Measurements from ENCODE around the gene SUGP1. TPM values are rescaled to one million over a fixed set of nuclear protein-coding genes. Genes with fewer than 3 reads are reported as not detected.

The SUGP1 gene
- total RNA-seq, 1 donor from 2014 or later, result 59.1 TPM

GRCh38 chr19:19236173-19236572, 84.1 kb downstream of the SUGP1 start:
- no peak overlapping the region for H3K4me2 ChIP-seq (ENCODE audit: low read length)
- no peaks in the 10 kb centered on the region for H4K20me1 ChIP-seq (ENCODE audit: insufficient read depth, low read length)
- FAIRE-seq (no peak), DNase-seq (ENCODE audit: low read depth) (no peak)
- no peak overlapping the region for H3K27ac ChIP-seq (ENCODE audit: low read depth, low read length)
- no peak for TF ChIP-seq EZH2 (IDR thresholded peaks at IDR 0.05; ENCODE audit: insufficient read depth, low read length)
- no peak overlapping the region for H3K27ac Mint-ChIP-seq (ENCODE audit: unreplicated experiment)
- no peak overlapping the region for H2AFZ ChIP-seq (ENCODE audit: low read depth, low read length)
- no peaks in the 10 kb centered on the region for H3K4me1 ChIP-seq (ENCODE audit: insufficient read depth, low read length)
- H3K36me3 ChIP-seq (ENCODE audit: insufficient read depth, low read length), result no peaks in the 10 kb centered on the region
- no peaks in the 10 kb centered on the region for H3K27me3 ChIP-seq (ENCODE audit: insufficient read depth, low read length)
- H3K27me3 Mint-ChIP-seq (ENCODE audit: low read depth, unreplicated experiment), result peaks cover 29% of the 10 kb centered on the region
- H3K79me2 ChIP-seq (ENCODE audit: insufficient read depth, low read length), result no peaks in the 10 kb centered on the region
- no peaks in the 10 kb centered on the region for H3K4me1 Mint-ChIP-seq (ENCODE audit: low read depth, unreplicated experiment)
- H3K4me3 ChIP-seq (ENCODE audit: insufficient read depth, low read depth, low read length), result no peak overlapping the region
- peaks cover 15% of the 10 kb centered on the region for H3K9me3 ChIP-seq (ENCODE audit: insufficient read depth, low read depth, low read length)
- no peak overlapping the region for H3K4me3 Mint-ChIP-seq (ENCODE audit: unreplicated experiment)
- H3K9ac ChIP-seq (ENCODE audit: low read length), result no peak overlapping the region
- peaks cover 19% of the 10 kb centered on the region for H3K9me3 Mint-ChIP-seq (ENCODE audit: unreplicated experiment)
- H3K36me3 Mint-ChIP-seq (ENCODE audit: low read depth, unreplicated experiment), result peaks cover 5% of the 10 kb centered on the region

- Mint-ChIP-seq H3K36me3 (ENCODE audit: low read depth, unreplicated experiment) (peaks cover 5% of the 10 kb centered on the region), H3K4me1 (ENCODE audit: low read depth, unreplicated experiment) (no peaks in the 10 kb centered on the region), H3K4me3 (ENCODE audit: unreplicated experiment) (no peak overlapping the region), H3K27me3 (ENCODE audit: low read depth, unreplicated experiment) (peaks cover 23% of the 10 kb centered on the region), H3K9me3 (ENCODE audit: unreplicated experiment) (peaks cover 19% of the 10 kb centered on the region), H3K27ac (ENCODE audit: unreplicated experiment) (no peak overlapping the region)
- TF ChIP-seq CTCF (IDR thresholded peaks at IDR 0.05; ENCODE audit: insufficient read depth, low read depth, low read length) (no peak), EZH2 (IDR thresholded peaks at IDR 0.05; ENCODE audit: insufficient read depth, low read length) (no peak)
- no peaks in the 10 kb centered on the region for H3K27me3 ChIP-seq (ENCODE audit: insufficient read depth, low read length)
- H3K4me1 ChIP-seq (ENCODE audit: insufficient read depth, low read length), result no peaks in the 10 kb centered on the region
- peaks cover 15% of the 10 kb centered on the region for H3K9me3 ChIP-seq (ENCODE audit: insufficient read depth, low read depth, low read length)
- FAIRE-seq, result no peak
- H3K27ac ChIP-seq (ENCODE audit: low read depth, low read length), result no peak overlapping the region
- no peak for DNase-seq (ENCODE audit: low read depth)
- H3K79me2 ChIP-seq (ENCODE audit: insufficient read depth, low read length), result no peaks in the 10 kb centered on the region
- no peak overlapping the region for H3K4me3 ChIP-seq (ENCODE audit: insufficient read depth, low read depth, low read length)
- H3K9ac ChIP-seq (ENCODE audit: low read length), result no peak overlapping the region
- H3K36me3 ChIP-seq (ENCODE audit: insufficient read depth, low read length), result no peaks in the 10 kb centered on the region
- no peak overlapping the region for H2AFZ ChIP-seq (ENCODE audit: low read depth, low read length)
- no peak overlapping the region for H3K4me2 ChIP-seq (ENCODE audit: low read length)
- H4K20me1 ChIP-seq (ENCODE audit: insufficient read depth, low read length), result no peaks in the 10 kb centered on the region
These were observed 86.0 kb downstream of the SUGP1 start for GRCh38 chr19:19234220-19234816.

GRCh38 chr19:19232261-19232721, 88.0 kb downstream of the SUGP1 start:
- no peak for TF ChIP-seq CTCF (IDR thresholded peaks at IDR 0.05; ENCODE audit: insufficient read depth, low read depth, low read length)
- TF ChIP-seq EZH2 (IDR thresholded peaks at IDR 0.05; ENCODE audit: insufficient read depth, low read length), result no peak
- H3K4me1 ChIP-seq (ENCODE audit: insufficient read depth, low read length), result no peaks in the 10 kb centered on the region
- FAIRE-seq (no peak), DNase-seq (ENCODE audit: low read depth) (no peak)
- peaks cover 5% of the 10 kb centered on the region for H3K36me3 Mint-ChIP-seq (ENCODE audit: low read depth, unreplicated experiment)
- no peaks in the 10 kb centered on the region for H3K79me2 ChIP-seq (ENCODE audit: insufficient read depth, low read length)
- peaks cover 29% of the 10 kb centered on the region for H3K27me3 Mint-ChIP-seq (ENCODE audit: low read depth, unreplicated experiment)
- no peak overlapping the region for H3K9ac ChIP-seq (ENCODE audit: low read length)
- H3K36me3 ChIP-seq (ENCODE audit: insufficient read depth, low read length), result no peaks in the 10 kb centered on the region
- no peak overlapping the region for H3K4me2 ChIP-seq (ENCODE audit: low read length)
- no peak overlapping the region for H3K27ac ChIP-seq (ENCODE audit: low read depth, low read length)
- H2AFZ ChIP-seq (ENCODE audit: low read depth, low read length), result no peak overlapping the region
- H3K4me3 Mint-ChIP-seq (ENCODE audit: unreplicated experiment), result no peak overlapping the region
- no peaks in the 10 kb centered on the region for H4K20me1 ChIP-seq (ENCODE audit: insufficient read depth, low read length)
- H3K9me3 Mint-ChIP-seq (ENCODE audit: unreplicated experiment), result peaks cover 23% of the 10 kb centered on the region
- H3K4me3 ChIP-seq (ENCODE audit: insufficient read depth, low read depth, low read length), result no peak overlapping the region
- no peak overlapping the region for H3K27ac Mint-ChIP-seq (ENCODE audit: unreplicated experiment)
- peaks cover 4% of the 10 kb centered on the region for H3K27me3 ChIP-seq (ENCODE audit: insufficient read depth, low read length)
- H3K9me3 ChIP-seq (ENCODE audit: insufficient read depth, low read depth, low read length), result peaks cover 15% of the 10 kb centered on the region
- no peaks in the 10 kb centered on the region for H3K4me1 Mint-ChIP-seq (ENCODE audit: low read depth, unreplicated experiment)

Measured in astrocyte (in vitro differentiated cells and primary cell).